Measurements from ENCODE around the gene UTP11.
A peak's percentile ranks its signal among the peaks of the same experiment; 100 is the strongest.

The UTP11 gene

DNA sequence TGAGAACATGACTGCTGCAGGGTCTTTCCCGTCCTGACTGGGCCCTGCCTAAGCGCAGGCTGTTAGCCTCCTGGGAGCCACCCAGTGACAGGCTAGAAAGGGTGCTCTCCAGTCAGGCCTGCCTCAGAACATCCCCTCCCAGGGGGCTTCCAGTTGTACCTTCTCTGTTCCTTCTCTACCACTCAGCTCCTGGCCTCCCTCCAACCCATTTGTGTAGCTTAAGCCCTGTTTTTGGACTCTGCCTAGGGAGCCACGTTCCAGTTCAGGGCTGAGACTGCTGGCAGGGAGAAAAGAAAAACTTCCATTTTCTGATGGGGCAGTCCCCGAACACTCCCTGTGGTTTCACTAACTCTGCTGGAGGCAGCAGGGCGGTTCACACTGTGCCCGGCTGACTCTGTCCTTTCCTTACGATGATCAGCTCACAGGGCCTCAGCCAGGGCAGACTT is 49.4 kb downstream of the UTP11 start:
- TF ChIP-seq, protein P1, sequence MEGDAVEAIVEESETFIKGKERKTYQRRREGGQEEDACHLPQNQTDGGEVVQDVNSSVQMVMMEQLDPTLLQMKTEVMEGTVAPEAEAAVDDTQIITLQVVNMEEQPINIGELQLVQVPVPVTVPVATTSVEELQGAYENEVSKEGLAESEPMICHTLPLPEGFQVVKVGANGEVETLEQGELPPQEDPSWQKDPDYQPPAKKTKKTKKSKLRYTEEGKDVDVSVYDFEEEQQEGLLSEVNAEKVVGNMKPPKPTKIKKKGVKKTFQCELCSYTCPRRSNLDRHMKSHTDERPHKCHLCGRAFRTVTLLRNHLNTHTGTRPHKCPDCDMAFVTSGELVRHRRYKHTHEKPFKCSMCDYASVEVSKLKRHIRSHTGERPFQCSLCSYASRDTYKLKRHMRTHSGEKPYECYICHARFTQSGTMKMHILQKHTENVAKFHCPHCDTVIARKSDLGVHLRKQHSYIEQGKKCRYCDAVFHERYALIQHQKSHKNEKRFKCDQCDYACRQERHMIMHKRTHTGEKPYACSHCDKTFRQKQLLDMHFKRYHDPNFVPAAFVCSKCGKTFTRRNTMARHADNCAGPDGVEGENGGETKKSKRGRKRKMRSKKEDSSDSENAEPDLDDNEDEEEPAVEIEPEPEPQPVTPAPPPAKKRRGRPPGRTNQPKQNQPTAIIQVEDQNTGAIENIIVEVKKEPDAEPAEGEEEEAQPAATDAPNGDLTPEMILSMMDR (IDR thresholded peaks at IDR 0.05; ENCODE audit: low read depth, low read length), result no peak
- no peak for DNase-seq (ENCODE audit: low read depth, low spot score)
- no peak overlapping the region for H3K4me3 ChIP-seq (ENCODE audit: low read depth, low read length)
- in situ Hi-C loops (cut with HindIII; ENCODE audit: low sequenced_read_pairs), result no loop called here

DNA sequence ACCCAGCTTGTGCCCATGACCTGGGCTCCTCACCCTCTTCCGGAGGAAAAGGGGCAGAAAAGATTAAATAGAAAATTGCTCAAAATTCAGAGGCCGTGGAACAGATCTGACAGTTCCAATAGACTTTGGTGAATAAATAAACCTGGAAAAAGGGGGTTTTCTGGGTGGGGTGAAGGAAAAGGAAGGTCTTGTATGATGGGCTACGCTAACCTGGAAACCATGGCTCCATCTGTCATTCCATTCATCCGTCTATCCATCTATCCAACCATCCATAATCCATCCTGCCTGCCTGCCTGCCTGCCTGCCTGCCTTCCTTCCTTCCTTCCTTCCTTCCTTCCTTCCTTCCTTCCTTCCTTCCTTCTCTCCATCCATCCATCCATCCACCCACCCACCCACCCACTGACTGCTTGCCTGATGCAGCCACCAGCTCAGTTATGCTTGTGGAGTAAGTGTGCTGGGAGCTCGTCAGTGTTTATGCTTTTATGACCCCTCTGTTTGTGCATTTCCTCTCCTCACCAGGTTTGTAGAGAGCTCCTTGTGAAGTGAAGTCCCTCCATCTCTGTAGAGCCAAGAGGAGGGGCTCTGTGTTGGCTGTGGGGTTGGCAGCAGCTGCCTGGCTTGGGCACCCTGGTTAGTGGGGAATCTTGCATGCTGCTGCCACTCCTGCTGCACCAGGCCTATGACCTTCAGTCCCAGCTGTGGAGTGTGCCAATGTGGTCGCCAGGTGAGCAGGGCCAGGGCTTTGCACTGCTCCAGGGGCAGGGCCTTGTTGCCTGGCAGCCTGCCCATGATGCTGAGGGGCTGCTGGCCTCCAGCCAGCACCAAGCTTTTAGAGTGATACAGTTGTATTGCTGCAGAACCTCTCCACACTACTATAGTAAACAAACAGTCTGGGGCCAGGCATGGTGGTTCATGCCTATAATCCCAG is 50.1 kb downstream of the UTP11 start:
- H3K4me3 ChIP-seq (ENCODE audit: low read depth, low read length), result no peak overlapping the region
- TF ChIP-seq, protein P1 (IDR thresholded peaks at IDR 0.05; ENCODE audit: low read depth, low read length), result no peak
- no peak for DNase-seq (ENCODE audit: low read depth, low spot score)
- in situ Hi-C loops (cut with HindIII; ENCODE audit: low sequenced_read_pairs), result no loop called here

DNA sequence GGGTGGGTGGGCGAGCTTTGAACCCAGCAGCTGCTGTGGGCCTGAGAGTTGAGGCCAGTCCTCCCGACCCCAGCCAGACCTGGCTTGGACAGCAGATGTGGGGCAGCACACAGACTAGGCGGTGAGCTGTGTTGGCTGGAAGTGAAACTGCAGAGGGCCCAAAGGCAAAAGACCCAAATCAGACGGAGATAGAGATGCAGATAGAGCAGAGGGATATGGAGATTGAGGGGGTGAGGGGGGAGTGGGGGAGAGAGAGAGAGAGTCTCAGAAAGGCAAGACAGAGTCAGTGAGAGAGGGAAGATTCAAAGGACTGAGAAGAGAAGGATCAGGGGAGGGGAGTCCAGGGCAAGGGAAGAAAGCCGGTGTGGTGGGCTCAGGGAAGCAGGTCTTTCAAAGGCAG is 51.1 kb downstream of the UTP11 start:
- DNase-seq (ENCODE audit: low read depth, low spot score), result no peak
- in situ Hi-C loops (cut with HindIII; ENCODE audit: low sequenced_read_pairs), result no loop called here
- TF ChIP-seq, protein P1 (IDR thresholded peaks at IDR 0.05; ENCODE audit: low read depth, low read length), result no peak
- no peak overlapping the region for H3K4me3 ChIP-seq (ENCODE audit: low read depth, low read length)

DNA sequence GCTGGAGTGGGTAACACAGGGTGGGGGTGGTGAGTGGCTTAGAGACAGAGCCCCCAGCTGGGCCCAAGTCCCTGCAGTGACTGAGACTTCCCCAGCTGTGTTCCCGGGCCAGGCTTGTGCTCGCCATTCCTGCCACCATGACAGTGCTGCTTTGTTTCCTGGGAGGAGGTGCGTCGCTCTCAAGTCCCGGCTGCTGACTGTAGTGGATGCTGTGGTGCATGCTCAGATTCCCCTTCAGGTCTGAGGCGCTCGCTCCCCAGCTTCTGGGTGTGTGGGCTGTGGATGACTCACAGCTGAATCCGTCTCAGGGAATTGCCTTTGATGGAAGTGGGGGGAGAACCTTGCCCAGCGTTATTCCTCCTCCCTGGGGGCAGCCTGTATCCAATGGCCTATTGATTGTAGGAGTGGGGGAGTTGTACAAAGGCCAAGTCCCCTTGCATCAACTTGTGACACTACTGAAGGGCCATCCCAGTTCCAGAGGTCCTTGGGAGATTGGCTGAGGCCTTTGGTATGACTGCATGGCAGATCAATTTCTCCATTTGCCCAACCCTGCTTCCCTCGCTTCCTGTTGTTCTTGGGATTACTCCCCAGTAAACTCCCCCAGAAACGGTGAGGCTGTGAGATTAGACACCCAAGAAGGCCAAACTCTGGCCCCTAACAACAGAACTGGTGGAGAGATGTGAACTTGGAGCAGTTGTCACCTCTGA is 51.8 kb downstream of the UTP11 start:
- no peak overlapping the region for H3K4me3 ChIP-seq (ENCODE audit: low read depth, low read length)
- TF ChIP-seq, protein P1 (IDR thresholded peaks at IDR 0.05; ENCODE audit: low read depth, low read length), result no peak
- DNase-seq (ENCODE audit: low read depth, low spot score), result peak; percentile 77
- in situ Hi-C loops (cut with HindIII; ENCODE audit: low sequenced_read_pairs), result no loop called here

DNA sequence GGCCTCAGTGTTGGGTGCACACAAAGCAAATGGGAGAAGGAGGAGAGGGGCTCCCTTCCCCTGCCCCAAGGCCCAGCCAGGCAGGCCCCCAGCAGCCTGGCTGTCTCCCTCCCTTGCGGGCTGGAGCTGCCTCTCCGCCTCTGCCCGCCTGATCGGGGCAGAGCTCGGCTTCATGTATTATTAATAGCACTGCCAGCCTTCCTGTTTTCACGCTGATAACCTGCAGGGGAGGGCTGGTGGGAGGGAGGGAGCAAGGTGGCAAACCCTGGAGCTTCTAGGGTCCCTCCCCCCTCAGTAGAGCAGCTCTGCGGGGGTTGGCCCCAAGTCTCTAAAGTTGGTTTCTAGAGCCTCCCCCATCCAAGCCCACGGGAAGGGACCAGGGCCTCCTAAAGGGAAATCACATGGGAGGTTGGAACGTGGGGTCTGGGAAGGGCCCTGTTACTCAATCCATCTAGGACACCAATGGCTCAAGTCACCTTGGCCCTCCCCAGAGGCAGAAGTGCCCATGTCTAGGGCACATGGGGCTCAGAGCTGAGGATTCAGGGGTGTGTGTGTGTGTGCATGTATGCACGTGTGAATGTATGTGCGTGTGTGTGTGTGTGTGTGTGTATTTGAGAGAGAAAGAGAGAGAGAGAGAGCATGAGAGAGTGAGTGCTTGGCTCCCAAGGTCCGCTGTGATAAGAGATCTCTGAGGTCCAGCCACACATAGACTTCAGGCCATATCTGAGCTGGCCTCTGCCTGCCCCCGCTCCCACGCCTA is 55.9 kb downstream of the UTP11 start:
- no peak overlapping the region for H3K4me3 ChIP-seq (ENCODE audit: low read depth, low read length)
- no peak for DNase-seq (ENCODE audit: low read depth, low spot score)
- TF ChIP-seq, protein P1 (IDR thresholded peaks at IDR 0.05; ENCODE audit: low read depth, low read length), result no peak
- in situ Hi-C loops (cut with HindIII; ENCODE audit: low sequenced_read_pairs), result no loop called here

DNA sequence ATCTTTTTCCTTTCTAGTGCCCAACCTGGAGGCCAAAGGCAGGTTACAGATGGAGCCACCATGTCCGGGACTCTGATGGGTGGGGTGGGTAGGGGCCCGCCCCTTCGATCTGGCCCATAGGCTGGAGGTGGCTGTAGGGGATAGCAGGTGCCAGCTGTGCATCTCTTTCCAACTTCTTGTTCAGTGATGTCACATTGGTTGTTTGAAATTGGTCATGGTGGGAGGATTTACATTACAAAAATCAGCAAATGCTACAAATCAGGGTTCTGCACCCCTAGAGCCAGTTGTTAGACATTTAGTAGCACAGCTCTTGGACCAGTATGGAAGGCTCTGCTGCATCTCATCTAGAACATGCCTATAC is 56.4 kb downstream of the UTP11 start:
- in situ Hi-C loops (cut with HindIII; ENCODE audit: low sequenced_read_pairs), result no loop called here
- H3K4me3 ChIP-seq (ENCODE audit: low read depth, low read length), result no peak overlapping the region
- TF ChIP-seq, protein P1 (IDR thresholded peaks at IDR 0.05; ENCODE audit: low read depth, low read length), result no peak
- DNase-seq (ENCODE audit: low read depth, low spot score), result no peak
